K562 (cell line): Measurements from ENCODE around the gene ATP6V1G2. TPM values are rescaled to one million over a fixed set of nuclear protein-coding genes. Genes with fewer than 3 reads are reported as not detected.

Experiments used
- BCL6 ChIP-seq: fragments of 250-450 bp; sonication (Bioruptor Pico); IDR thresholded peaks from 2 replicates; pipeline ENCODE4 v1.4.0; 2020
- DPF2 ChIP-seq: fragments of 450-650 bp; IDR thresholded peaks from 2 replicates; pipeline ENCODE4 v1.6.1; 2016
- GTF2F1 ChIP-seq: IDR thresholded peaks from 2 replicates; pipeline ENCODE4 v1.6.1; 2011; ENCODE audit warnings: low read depth, low read length, improper control_type of control experiment
- HCFC1 ChIP-seq: IDR thresholded peaks from 2 replicates; pipeline ENCODE4 v1.6.1; 2012; ENCODE audit warnings: low read depth, low read length, improper control_type of control experiment
- HOXB6 ChIP-seq: fragments of 250-450 bp; sonication (Bioruptor Pico); IDR thresholded peaks from 2 replicates; pipeline ENCODE4 v1.5.1; 2022; ENCODE audit warnings: mild to moderate bottlenecking, borderline replicate concordance
- KHSRP ChIP-seq: fragments of 450-650 bp; IDR thresholded peaks from 2 replicates; pipeline ENCODE4 v1.6.1; 2017
- MAFK ChIP-seq: IDR thresholded peaks from 2 replicates; pipeline ENCODE4 v1.6.1; 2011; ENCODE audit warnings: low read length, improper control_type of control experiment
- POLR2AphosphoS5 ChIP-seq: IDR thresholded peaks from 2 replicates; pipeline ENCODE4 v1.6.1; 2011; ENCODE audit warnings: mild to moderate bottlenecking, low read depth, low read length, moderate library complexity; ENCODE audit not compliant: control insufficient read depth, insufficient read depth
- RFX7 ChIP-seq: fragments of 250-450 bp; sonication (Bioruptor Pico); IDR thresholded peaks from 2 replicates; pipeline ENCODE4 v1.5.1; 2021; ENCODE audit warnings: mild to moderate bottlenecking
- SMC3 ChIP-seq: conservative IDR thresholded peaks from 2 replicates; pipeline ENCODE4 v1.6.1; 2011; ENCODE audit warnings: low read depth, low read length, improper control_type of control experiment; ENCODE audit not compliant: insufficient read depth
- SREBF1 ChIP-seq: fragments of 150-350 bp; IDR thresholded peaks from 2 replicates; pipeline ENCODE4 v1.6.1; 2014; ENCODE audit warnings: antibody characterized with exemption, low read depth, low read length, borderline replicate concordance
- STAG1 ChIP-seq: sonication (generic); formaldehyde crosslinking; IDR thresholded peaks from 2 replicates; pipeline ENCODE4 v1.5.0; 2020; ENCODE audit warnings: missing genetic modification reagents, borderline replicate concordance
- USF1 ChIP-seq: sonication (generic); formaldehyde crosslinking; IDR thresholded peaks from 2 replicates; pipeline ENCODE4 v1.9.0; 2022; ENCODE audit warnings: mild to moderate bottlenecking, missing genetic modification reagents
- ZBTB43 ChIP-seq: sonication (generic); formaldehyde crosslinking; IDR thresholded peaks from 2 replicates; pipeline ENCODE4 v1.8.0; 2023; ENCODE audit warnings: mild to moderate bottlenecking, missing genetic modification reagents
- ZFP30 ChIP-seq: fragments of 250-450 bp; sonication (Bioruptor Pico); IDR thresholded peaks from 2 replicates; pipeline ENCODE4 v1.8.0; 2022; ENCODE audit warnings: moderate library complexity, mild to moderate bottlenecking, inconsistent platforms, borderline replicate concordance
- ZNF280A ChIP-seq: fragments of 450-650 bp; IDR thresholded peaks from 2 replicates; pipeline ENCODE4 v1.6.1; 2018; ENCODE audit warnings: mild to moderate bottlenecking, low read depth; ENCODE audit not compliant: partially characterized antibody
- ZNF766 ChIP-seq: fragments of 200-800 bp; sonication (Bioruptor generic); conservative IDR thresholded peaks from 2 replicates; pipeline ENCODE4 v1.6.1; 2016; ENCODE audit warnings: missing genetic modification characterization, missing compliant biosample characterization
- polyA plus RNA-seq, 8 experiments: library from polyadenylated mRNA; depleted of rRNA in 4 of 8; stranded (reverse) in 5 of 8; unstranded in 3 of 8; fragments of >200 nt; fragmentation: Nextera tagmentation in 2 of 8; fragmentation: Illumina TruSeq in 1 of 8; extraction: Ambion mirVana in 2 of 8; extraction: Trizol in 1 of 8; gene quantifications; 2 replicates each; pipeline versions ENCODE4 v1.2.1 to v1.2.3, GENCODE V29; 2011 to 2014; ENCODE audit warnings: inconsistent platforms in 1 of 8, missing spikeins in 1 of 8
- total RNA-seq, 7 experiments: library from RNA; depleted of rRNA in 6 of 7; stranded (reverse); fragments of >200 nt in 6 of 7; fragmentation: Illumina TruSeq in 2 of 7; extraction: Trizol in 2 of 7; gene quantifications; 2 replicates each; pipeline versions ENCODE4 v1.2.1 to v1.2.3, GENCODE V29; 2011 to 2021; ENCODE audit warnings: low replicate concordance in 1 of 7
- TF ChIP-seq, protein P1 (sequence below), 2 experiments: fragments of 250-450 bp in 1 of 2; fragments of 450-650 bp in 1 of 2; sonication (Bioruptor Pico) in 1 of 2; IDR thresholded peaks; 2 replicates each; pipeline versions ENCODE4 v1.6.1 to v1.8.0; 2016 to 2021; ENCODE audit warnings: mild to moderate bottlenecking in 2 of 2, moderate library complexity in 2 of 2, missing compliant biosample characterization in 1 of 2, missing genetic modification characterization in 1 of 2

Gene ATP6V1G2
- total and polyA plus RNA-seq, 9 of the 15 experiments (the other 6 are each of a cell fraction or from before 2014, with no cell fraction given): 0.14 to 1.5 (median 0.33) TPM

DNA sequence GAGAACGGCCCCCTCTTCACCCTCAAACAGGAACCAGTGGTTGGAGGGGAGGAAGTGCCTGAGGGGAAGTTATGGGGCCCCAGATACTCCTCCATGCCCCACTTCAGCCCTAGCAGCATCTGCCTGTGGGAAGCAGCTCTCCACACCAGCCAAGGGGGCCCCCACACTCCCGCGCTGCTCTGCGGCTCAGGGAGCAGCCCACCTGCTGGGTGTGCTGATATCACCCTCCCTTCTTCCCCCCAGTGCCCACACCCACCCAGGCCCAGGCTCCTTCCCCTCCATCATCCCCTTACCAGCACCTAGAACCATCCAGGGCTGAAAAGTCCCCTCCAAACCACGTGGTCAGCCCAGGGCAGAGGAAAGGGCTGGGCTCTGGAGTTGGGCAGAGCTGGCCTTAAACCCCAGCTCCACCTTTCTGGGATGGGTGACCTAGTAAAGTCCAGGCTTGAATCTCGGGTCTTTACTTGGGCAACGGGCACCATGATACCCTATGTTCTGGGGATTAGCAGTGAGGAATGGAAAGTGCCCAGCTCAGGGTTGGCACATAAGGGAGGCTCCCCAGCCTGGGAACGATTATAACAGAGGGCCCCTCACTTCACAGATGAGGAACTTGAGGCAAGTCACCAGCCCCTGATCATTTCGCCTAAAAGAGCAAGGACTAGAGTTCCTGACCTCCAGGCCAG lies 40.3 kb upstream of the ATP6V1G2 start (continued):
- TF ChIP-seq, protein P1, sequence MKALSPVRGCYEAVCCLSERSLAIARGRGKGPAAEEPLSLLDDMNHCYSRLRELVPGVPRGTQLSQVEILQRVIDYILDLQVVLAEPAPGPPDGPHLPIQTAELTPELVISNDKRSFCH (CRISPR knock-in tag; IDR thresholded peaks at IDR 0.05): no peak
- TF ChIP-seq, protein P1 (tag; IDR thresholded peaks at IDR 0.05): no peak
- no peak for TF ChIP-seq BCL6
- no peak for TF ChIP-seq GTF2F1
- TF ChIP-seq DPF2: no peak
- no peak for TF ChIP-seq MAFK
- TF ChIP-seq SMC3: no peak
- no peak for TF ChIP-seq KHSRP
- TF ChIP-seq HOXB6: no peak
- peak; percentile 35; the same call in 1 of the 2 replicates for TF ChIP-seq USF1 (CRISPR knock-in tag)
- TF ChIP-seq SREBF1: no peak
- TF ChIP-seq POLR2AphosphoS5: no peak
- TF ChIP-seq STAG1 (CRISPR knock-in tag): no peak
- TF ChIP-seq ZBTB43 (CRISPR knock-in tag): no peak
- no peak for TF ChIP-seq RFX7 (CRISPR knock-in tag)
- TF ChIP-seq ZFP30 (CRISPR knock-in tag): no peak
- no peak for TF ChIP-seq HCFC1
- no peak for TF ChIP-seq ZNF280A
- 0 out of 2 replicates have a peak, but pooled peaks have one; percentile 17 for TF ChIP-seq ZNF766 (CRISPR knock-in tag)
